Naive thymus-derived CD4-positive, alpha-beta T cell (primary cell): Measurements from ENCODE around the gene CACNA1A. TPM values are rescaled to one million over a fixed set of nuclear protein-coding genes. Genes with fewer than 3 reads are reported as not detected.
A peak's percentile ranks its signal among the peaks of the same experiment; 100 is the strongest.

ENCODE experiments used
- ATAC-seq: fragments of 150-1000 bp; cut with Tn5 transposase; 2 replicates; pipeline ENCODE4 v1.10.0; 2021; ENCODE audit warnings: mild to moderate bottlenecking, moderate library complexity
- CTCF ChIA-PET: fragments of 350-600 bp; sonication (Branson Sonifier 250); formaldehyde crosslinking; loops from one replicate; lab custom pipeline; 2021; ENCODE audit warnings: antibody characterized with exemption; lab: Charles Lee
- POLR2A ChIA-PET: fragments of 350-600 bp; sonication (Branson Sonifier 250); formaldehyde crosslinking; loops from one replicate; lab custom pipeline; 2021; ENCODE audit warnings: antibody characterized with exemption, inconsistent platforms; lab: Charles Lee
- DNase-seq, 9 donors: peaks; one replicate each; pipeline versions ENCODE4 v3.0.0 to v3.0.0-alpha.2; 2020 to 2022; ENCODE audit warnings: mixed read lengths in 1 of 9
- H3K27ac ChIP-seq: one replicate; pipeline ENCODE4 v1.7.0; 2013; ENCODE audit warnings: mild to moderate bottlenecking, low read depth, low read length, moderate library complexity
- H3K27me3 ChIP-seq, 2 donors: one replicate each; pipeline ENCODE4 v1.7.0; 2013; ENCODE audit warnings: low read length in 2 of 2, mild to moderate bottlenecking in 2 of 2, moderate library complexity in 2 of 2; ENCODE audit not compliant: control insufficient read depth in 2 of 2, insufficient read depth in 2 of 2
- H3K36me3 ChIP-seq, 3 experiments: 1 replicate in 2 of 3; 2 replicates in 1 of 3; pipeline ENCODE4 v1.7.0; 2013; ENCODE audit warnings: low read length in 3 of 3, mild to moderate bottlenecking in 3 of 3, moderate library complexity in 1 of 3; ENCODE audit not compliant: insufficient read depth in 3 of 3, control insufficient read depth in 2 of 3
- H3K4me1 ChIP-seq, 2 donors: one replicate each; pipeline ENCODE4 v1.7.0; 2013; ENCODE audit warnings: low read length in 2 of 2, mild to moderate bottlenecking in 2 of 2, moderate library complexity in 1 of 2; ENCODE audit not compliant: control insufficient read depth in 2 of 2, insufficient read depth in 2 of 2
- H3K4me3 ChIP-seq: 2 replicates; pipeline ENCODE4 v1.7.0; 2013; ENCODE audit warnings: mild to moderate bottlenecking, low read length
- H3K9me3 ChIP-seq, 3 experiments: 1 replicate in 2 of 3; 2 replicates in 1 of 3; pipeline ENCODE4 v1.7.0; 2013; ENCODE audit warnings: low read length in 3 of 3; ENCODE audit not compliant: control insufficient read depth in 2 of 3
- H3K27ac Mint-ChIP-seq, 9 donors: one replicate each; pipeline ENCODE4 v1.8.0; 2020 to 2022; ENCODE audit warnings: mixed read lengths in 9 of 9, mild to moderate bottlenecking in 8 of 9, moderate library complexity in 5 of 9, inconsistent platforms in 2 of 9
- H3K27me3 Mint-ChIP-seq, 5 donors: one replicate each; pipeline ENCODE4 v1.8.0; 2021 to 2022; ENCODE audit warnings: mixed read lengths in 5 of 5, mild to moderate bottlenecking in 1 of 5
- H3K36me3 Mint-ChIP-seq, 5 donors: one replicate each; pipeline ENCODE4 v1.8.0; 2020 to 2022; ENCODE audit warnings: mixed read lengths in 5 of 5, mild to moderate bottlenecking in 3 of 5, inconsistent platforms in 1 of 5
- H3K4me1 Mint-ChIP-seq, 7 donors: one replicate each; pipeline ENCODE4 v1.8.0; 2020 to 2022; ENCODE audit warnings: mixed read lengths in 7 of 7, mild to moderate bottlenecking in 3 of 7, inconsistent platforms in 1 of 7
- H3K4me3 Mint-ChIP-seq, 10 donors: one replicate each; pipeline ENCODE4 v1.8.0; 2020 to 2022; ENCODE audit warnings: mild to moderate bottlenecking in 10 of 10, mixed read lengths in 10 of 10, moderate library complexity in 6 of 10, inconsistent platforms in 2 of 10
- H3K9me3 Mint-ChIP-seq, 11 donors: one replicate each; pipeline ENCODE4 v1.8.0; 2020 to 2022; ENCODE audit warnings: mixed read lengths in 11 of 11, mild to moderate bottlenecking in 4 of 11, inconsistent platforms in 1 of 11, moderate library complexity in 1 of 11
- intact Hi-C, 2 donors: fragments of 100-400 bp; cut with micrococcal nuclease; formaldehyde crosslinking; loops; one replicate each; pipeline ENCODE4 v1.15.1; 2023
- polyA plus RNA-seq, 2 donors: library from polyadenylated mRNA; unstranded; fragments of 300-500 nt; fragmentation: Illumina TruSeq; gene quantifications; one replicate each; pipeline ENCODE4 v1.2.3, GENCODE V29; 2021
- total RNA-seq, 6 experiments: library from RNA in 5 of 6; stranded (reverse) in 5 of 6; gene quantifications; 1 replicate in 5 of 6; 2 replicates in 1 of 6; pipeline ENCODE4 v1.2.3 and lab custom pipeline; 2021 to 2026

The CACNA1A gene
- total and polyA plus RNA-seq, 7 experiments from 2014 or later = 0.05 to 1.1 (median 0.41) TPM

DNA sequence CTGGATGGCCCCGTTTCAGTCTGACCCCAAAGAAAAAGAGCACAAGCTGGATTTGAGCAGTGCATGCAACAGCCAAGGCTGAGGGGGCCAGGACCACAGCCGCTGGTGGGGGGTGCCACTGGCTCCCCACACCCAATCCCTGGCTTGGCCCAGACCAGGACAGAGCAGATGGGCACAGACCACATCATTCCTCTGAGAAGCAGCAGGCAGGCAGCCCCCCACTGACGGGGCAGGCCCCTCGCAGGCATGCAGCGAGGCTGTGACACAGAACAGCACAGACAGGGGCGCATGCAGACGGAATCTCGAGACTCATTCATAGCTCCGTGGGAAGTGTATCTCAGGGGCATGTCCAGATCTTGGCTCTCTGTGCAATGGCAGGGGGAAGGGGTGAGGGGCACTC lies 281.2 kb downstream of the CACNA1A start:
- Mint-ChIP-seq H3K4me1 (peaks cover 0 to 13% (median 7%) of the 10 kb centered on the region in 7 donors), H3K27ac (no peak overlapping the region), H3K27me3 (peaks cover 0 to 15% (median 6%) of the 10 kb centered on the region in 5 donors), H3K36me3 (no peaks in the 10 kb centered on the region), H3K9me3 (peaks cover 0 to 1% (median 0%) of the 10 kb centered on the region in 11 donors), H3K4me3 (no peak overlapping the region)
- no peaks in the 10 kb centered on the region for H3K36me3 ChIP-seq
- ATAC-seq = no peak
- no peak overlapping the region for H3K4me3 ChIP-seq
- no peak overlapping the region for H3K27ac ChIP-seq
- no peaks in the 10 kb centered on the region for H3K27me3 ChIP-seq
- intact Hi-C loops = no loop called here
- CTCF ChIA-PET = no interaction called here
- H3K9me3 ChIP-seq = no peaks in the 10 kb centered on the region
- POLR2A ChIA-PET = no interaction called here
- no peaks in the 10 kb centered on the region for H3K4me1 ChIP-seq
- DNase-seq = no peak

GRCh38 chr19:13220847-13221246 lies 285.4 kb downstream of the CACNA1A start:
- peak overlapping the region in 1 of 9 donors; percentile 53 for H3K27ac Mint-ChIP-seq
- peaks cover under 1 to 15% (median 7%) of the 10 kb centered on the region in 7 donors for H3K4me1 Mint-ChIP-seq
- H3K9me3 Mint-ChIP-seq = peaks cover 0 to 1% (median 0%) of the 10 kb centered on the region in 11 donors
- peaks cover 0 to 3% of the 10 kb centered on the region in 2 donors for H3K4me1 ChIP-seq
- no peak for DNase-seq
- POLR2A ChIA-PET = interaction anchor here (0.5 kb wide), 1 partner anchor 12 kb away, joined by 5 read pairs; no protein-coding TSS in a partner anchor
- no peak overlapping the region for H3K27ac ChIP-seq
- peaks cover 0 to 3% (median under 1%) of the 10 kb centered on the region in 5 donors for H3K27me3 Mint-ChIP-seq
- H3K36me3 Mint-ChIP-seq = no peaks in the 10 kb centered on the region
- no peaks in the 10 kb centered on the region for H3K36me3 ChIP-seq
- ATAC-seq = no peak
- no peaks in the 10 kb centered on the region for H3K9me3 ChIP-seq
- H3K27me3 ChIP-seq = no peaks in the 10 kb centered on the region
- CTCF ChIA-PET = interaction anchor here (0.7 kb wide), 1 partner anchor 57 kb away, joined by 4 read pairs; no protein-coding TSS in a partner anchor
- intact Hi-C loops = no loop called here
- H3K4me3 ChIP-seq = no peak overlapping the region
- H3K4me3 Mint-ChIP-seq = peak overlapping the region in 2 of 10 donors; percentile 21 to 63

GRCh38 chr19:13215572-13216380 lies 290.5 kb downstream of the CACNA1A start:
- intact Hi-C loops = no loop called here
- Histone ChIP-seq H3K36me3 (no peaks in the 10 kb centered on the region), H3K4me3 (peak overlapping the region; percentile 59), H3K4me1 (peaks cover 0 to 6% of the 10 kb centered on the region in 2 donors), H3K27me3 (no peaks in the 10 kb centered on the region), H3K27ac (peak overlapping the region; percentile 53), H3K9me3 (no peaks in the 10 kb centered on the region)
- H3K9me3 Mint-ChIP-seq = no peaks in the 10 kb centered on the region
- peaks cover 0 to 3% (median 0%) of the 10 kb centered on the region in 5 donors for H3K27me3 Mint-ChIP-seq
- H3K4me3 Mint-ChIP-seq = peak overlapping the region; percentile 66 to 89 (median 80)
- H3K4me1 Mint-ChIP-seq = peaks cover 10 to 26% (median 22%) of the 10 kb centered on the region in 7 donors
- ChIA-PET CTCF (interaction anchor here (1.0 kb wide), 1 partner anchor 64 kb away, joined by 3 read pairs; no protein-coding TSS in a partner anchor), POLR2A (interaction anchor here (0.6 to 6.2 kb wide), 8 partner anchors 14 to 496 kb away, joined by 3 to 35 read pairs (median 4); no protein-coding TSS in a partner anchor)
- DNase-seq = peak in 3 of 9 donors; percentile 34 to 42 (median 38)
- peak overlapping the region; percentile 43 to 93 (median 85) for H3K27ac Mint-ChIP-seq
- peak; percentile 58 for ATAC-seq
- no peaks in the 10 kb centered on the region for H3K36me3 Mint-ChIP-seq

GRCh38 chr19:13214036-13214730 lies 292.1 kb downstream of the CACNA1A start:
- intact Hi-C loops = loop anchor here in 1 of 2 donors (5.0 kb wide), 1 partner anchor 48 kb away; no protein-coding TSS in a partner anchor
- Mint-ChIP-seq H3K9me3 (no peaks in the 10 kb centered on the region), H3K27me3 (peaks cover 0 to 3% (median 0%) of the 10 kb centered on the region in 5 donors), H3K4me3 (no peak overlapping the region), H3K27ac (peak overlapping the region in 1 of 9 donors; percentile 55), H3K4me1 (peaks cover 9 to 25% (median 20%) of the 10 kb centered on the region in 7 donors), H3K36me3 (no peaks in the 10 kb centered on the region)
- DNase-seq = no peak
- ChIA-PET POLR2A (interaction anchor here (0.8 to 6.2 kb wide), 5 partner anchors 21 to 62 kb away, joined by 3 to 35 read pairs (median 4); no protein-coding TSS in a partner anchor), CTCF (interaction anchor here (0.8 to 1.7 kb wide), 3 partner anchors 18 to 62 kb away, joined by 4 to 8 read pairs (median 6); no protein-coding TSS in a partner anchor)
- no peaks in the 10 kb centered on the region for H3K9me3 ChIP-seq
- no peaks in the 10 kb centered on the region for H3K36me3 ChIP-seq
- no peak overlapping the region for H3K27ac ChIP-seq
- no peak overlapping the region for H3K4me3 ChIP-seq
- no peak for ATAC-seq
- no peaks in the 10 kb centered on the region for H3K27me3 ChIP-seq
- H3K4me1 ChIP-seq = peaks cover 0 to 6% of the 10 kb centered on the region in 2 donors

DNA sequence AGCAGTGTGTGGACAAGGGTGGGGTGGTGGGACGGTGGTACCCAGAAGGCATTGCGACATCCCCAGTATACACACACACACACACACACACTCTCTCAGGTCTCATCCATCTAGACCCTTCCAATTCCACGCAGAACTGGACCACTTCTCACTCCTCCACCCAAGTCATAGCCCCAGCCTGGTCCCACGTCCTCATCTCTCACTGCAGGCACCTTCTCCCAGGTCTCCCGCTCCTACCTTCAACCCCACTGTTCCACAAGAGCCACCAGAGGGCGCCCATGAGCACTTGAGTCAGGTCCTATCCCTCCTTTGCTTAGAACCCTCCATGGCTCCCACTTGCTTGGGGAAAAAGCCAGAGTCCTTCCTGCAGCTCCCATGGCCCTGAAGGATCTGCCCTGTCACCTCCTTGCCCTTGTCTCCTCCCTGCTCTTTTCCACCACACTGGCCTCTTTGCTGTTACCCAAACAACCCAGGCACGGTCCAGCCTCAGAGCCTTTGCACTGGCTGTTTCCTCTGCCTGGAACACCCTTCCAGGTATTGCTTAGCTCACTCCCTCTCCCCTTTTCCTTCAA lies 293.4 kb downstream of the CACNA1A start:
- no peaks in the 10 kb centered on the region for H3K36me3 ChIP-seq
- Mint-ChIP-seq H3K27ac (peak overlapping the region; percentile 5 to 85 (median 65)), H3K4me3 (peak overlapping the region in 6 of 10 donors; percentile 2 to 41 (median 20)), H3K27me3 (no peaks in the 10 kb centered on the region), H3K4me1 (peaks cover 14 to 31% (median 26%) of the 10 kb centered on the region in 7 donors), H3K36me3 (no peaks in the 10 kb centered on the region), H3K9me3 (no peaks in the 10 kb centered on the region)
- no peak overlapping the region for H3K27ac ChIP-seq
- H3K9me3 ChIP-seq = no peaks in the 10 kb centered on the region
- ATAC-seq (peak; percentile 58), DNase-seq (peak; percentile 47 to 72 (median 69))
- ChIA-PET CTCF (interaction anchor here (0.7 to 2.1 kb wide), 8 partner anchors 18 to 92 kb away, joined by 3 to 8 read pairs (median 4); no protein-coding TSS in a partner anchor), POLR2A (interaction anchor here (0.5 to 6.2 kb wide), 7 partner anchors 43 to 63 kb away, joined by 3 to 35 read pairs (median 4); partner anchors contain the start of genes IER2 and STX10)
- intact Hi-C loops = loop anchor here (1.0 to 5.0 kb wide), 5 partner anchors 21 to 63 kb away; partner anchors contain the start of genes IER2 (in 1 of the 2) and STX10 (in 1 of the 2)
- H3K4me3 ChIP-seq = no peak overlapping the region
- peaks cover 0 to 6% of the 10 kb centered on the region in 2 donors for H3K4me1 ChIP-seq
- no peaks in the 10 kb centered on the region for H3K27me3 ChIP-seq
